Mucosa of stomach (tissue), 1 donor: Measurements from ENCODE around the gene SSNA1.

Experiments
- H3K27me3 ChIP-seq: one replicate; pipeline ENCODE4 v1.7.0; 2013; ENCODE audit warnings: mild to moderate bottlenecking, low read length; ENCODE audit not compliant: control insufficient read depth, insufficient read depth
- H3K36me3 ChIP-seq: one replicate; pipeline ENCODE4 v1.7.0; 2013; ENCODE audit warnings: low read length; ENCODE audit not compliant: control insufficient read depth, insufficient read depth
- H3K4me1 ChIP-seq: one replicate; pipeline ENCODE4 v1.7.0; 2013; ENCODE audit warnings: mild to moderate bottlenecking, low read length; ENCODE audit not compliant: control insufficient read depth, insufficient read depth
- H3K4me3 ChIP-seq: one replicate; pipeline ENCODE4 v1.7.0; 2013; ENCODE audit warnings: low read length
- H3K9ac ChIP-seq: one replicate; pipeline ENCODE4 v1.7.0; 2013; ENCODE audit warnings: mild to moderate bottlenecking, low read length, moderate library complexity
- H3K9me3 ChIP-seq: one replicate; pipeline ENCODE4 v1.7.0; 2013; ENCODE audit warnings: mild to moderate bottlenecking, low read length, moderate library complexity; ENCODE audit not compliant: control insufficient read depth
- donor health status: Pancreatic carcinoma.

SSNA1 gene

DNA sequence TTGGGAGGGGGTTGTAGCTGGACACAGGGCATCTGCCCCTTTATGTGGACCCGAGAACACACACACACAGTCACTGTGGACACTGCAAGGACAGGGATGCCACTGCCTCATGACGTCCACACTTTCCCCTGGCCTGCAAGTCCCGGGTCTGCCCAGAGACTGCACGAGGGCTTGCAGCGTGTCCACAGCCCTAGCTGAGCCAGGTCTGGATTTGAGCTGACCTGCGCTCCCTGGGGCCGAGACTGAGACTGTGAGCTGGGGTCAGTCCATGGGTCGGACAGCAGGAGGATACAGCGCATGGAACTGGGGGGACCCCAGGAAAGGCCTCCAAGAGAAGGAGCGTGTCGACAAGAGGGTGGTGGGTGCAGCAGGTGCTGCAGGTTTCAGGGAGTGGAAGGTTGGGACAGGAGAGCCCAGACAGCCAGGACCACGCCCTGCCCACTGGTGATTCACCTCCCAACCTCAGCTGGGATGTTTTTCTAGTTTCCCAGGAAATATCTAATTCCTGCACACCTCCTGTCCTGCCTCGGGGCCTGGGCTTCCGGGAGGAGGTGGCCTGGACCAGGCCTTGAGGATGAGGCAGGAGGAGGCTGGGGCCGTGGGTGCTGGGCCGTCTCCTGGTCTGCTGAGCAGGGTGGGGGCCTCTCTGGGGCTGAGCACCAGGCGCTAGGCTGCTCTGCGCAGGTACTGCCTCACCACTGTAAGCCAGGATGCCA, 38.0 kb downstream of the SSNA1 start:
- Histone ChIP-seq H3K4me3 (no peak overlapping the region), H3K9me3 (no peaks in the 10 kb centered on the region), H3K36me3 (no peaks in the 10 kb centered on the region), H3K9ac (peak overlapping the region; percentile 41), H3K27me3 (peaks cover 17% of the 10 kb centered on the region), H3K4me1 (peaks cover 55% of the 10 kb centered on the region)

GRCh38 chr9:137227054-137227852, 38.8 kb downstream of the SSNA1 start, which contains the start of gene RNF224:
Gene RNF224 (plus strand): TSS chr9:137227502. CDS start chr9:137228336, 834 bp downstream.
- Histone ChIP-seq H3K4me1 (peaks cover 57% of the 10 kb centered on the region), H3K4me3 (no peak within 1 kb of the TSS), H3K36me3 (no peaks in the 10 kb centered on the region), H3K9me3 (no peaks in the 10 kb centered on the region), H3K9ac (peak within 1 kb of the TSS; percentile 41), H3K27me3 (peaks cover 24% of the 10 kb centered on the region)

DNA sequence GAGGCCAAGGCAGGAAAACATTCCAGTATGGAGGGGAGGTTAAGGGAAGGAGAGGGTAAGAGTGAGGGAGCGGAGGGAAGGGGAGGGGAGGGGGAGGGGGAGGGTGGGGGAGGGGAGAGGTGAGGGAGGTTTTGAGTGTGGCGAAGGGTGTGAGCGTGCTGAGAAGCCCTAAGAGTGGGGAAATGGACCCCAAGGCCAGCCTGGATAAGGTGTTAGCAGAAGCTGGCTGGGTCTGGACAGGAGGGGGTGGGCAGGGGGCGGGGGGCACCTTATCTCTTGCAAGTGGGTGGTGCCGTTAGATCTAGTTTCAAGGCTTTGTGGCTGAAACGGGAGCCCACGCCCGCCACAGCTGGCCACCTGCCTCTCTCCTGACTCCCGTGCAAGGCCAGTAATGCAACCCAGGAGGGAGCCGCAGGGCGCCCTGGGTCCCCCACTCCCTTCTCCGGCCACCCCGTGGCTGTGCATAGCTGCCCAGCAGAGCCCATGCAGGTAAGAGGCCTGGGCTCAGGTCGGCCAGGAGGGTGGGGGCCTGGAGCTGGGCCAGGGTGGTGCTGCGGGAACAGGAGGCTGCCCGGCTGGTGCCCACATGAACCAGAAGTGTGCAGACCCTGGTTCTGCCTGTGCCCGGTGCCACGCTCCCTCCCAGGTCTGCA, 39.5 kb downstream of the SSNA1 start:
- peaks cover 31% of the 10 kb centered on the region for H3K27me3 ChIP-seq
- no peaks in the 10 kb centered on the region for H3K9me3 ChIP-seq
- H3K4me1 ChIP-seq, result peaks cover 56% of the 10 kb centered on the region
- H3K9ac ChIP-seq, result no peak overlapping the region
- H3K4me3 ChIP-seq, result no peak overlapping the region
- H3K36me3 ChIP-seq, result no peaks in the 10 kb centered on the region

DNA sequence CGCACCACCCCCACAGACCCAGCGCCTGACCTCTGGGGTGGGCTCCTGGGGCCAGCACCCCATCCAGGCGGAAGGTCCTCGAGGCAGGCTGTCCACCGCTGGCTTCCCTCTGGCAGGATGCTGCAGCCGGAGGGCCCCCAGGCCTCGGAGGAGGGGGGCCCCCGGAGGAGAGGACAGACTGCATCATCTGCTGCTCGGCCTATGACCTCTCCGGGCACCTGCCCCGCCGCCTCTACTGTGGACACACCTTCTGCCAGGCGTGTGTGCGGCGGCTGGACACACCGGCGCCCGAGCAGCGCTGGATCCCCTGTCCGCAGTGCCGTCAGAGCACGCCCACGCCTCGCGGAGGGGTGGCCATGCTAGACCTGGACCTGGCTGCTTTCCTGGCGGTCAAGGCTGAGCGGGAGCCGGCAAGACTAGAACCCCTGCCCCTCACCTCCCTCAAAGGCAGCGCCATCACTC, 40.1 kb downstream of the SSNA1 start:
- Histone ChIP-seq H3K4me3 (no peak overlapping the region), H3K36me3 (no peaks in the 10 kb centered on the region), H3K9me3 (no peaks in the 10 kb centered on the region), H3K4me1 (peaks cover 54% of the 10 kb centered on the region), H3K27me3 (peaks cover 36% of the 10 kb centered on the region), H3K9ac (no peak overlapping the region)

- no peaks in the 10 kb centered on the region for H3K9me3 ChIP-seq
These were observed 40.8 kb downstream of the SSNA1 start for GRCh38 chr9:137228968-137229896.

GRCh38 chr9:137229903-137230704, 41.6 kb downstream of the SSNA1 start:
- peaks cover 47% of the 10 kb centered on the region for H3K27me3 ChIP-seq
- H3K36me3 ChIP-seq, result no peaks in the 10 kb centered on the region
- H3K9me3 ChIP-seq, result no peaks in the 10 kb centered on the region
- H3K9ac ChIP-seq, result no peak overlapping the region
- H3K4me1 ChIP-seq, result peaks cover 41% of the 10 kb centered on the region
- no peak overlapping the region for H3K4me3 ChIP-seq

More at GRCh38 chr9:137228968-137229896, 40.8 kb downstream of the SSNA1 start:
- peaks cover 49% of the 10 kb centered on the region for H3K4me1 ChIP-seq
- no peaks in the 10 kb centered on the region for H3K36me3 ChIP-seq
- peaks cover 39% of the 10 kb centered on the region for H3K27me3 ChIP-seq
- H3K9ac ChIP-seq, result no peak overlapping the region
- no peak overlapping the region for H3K4me3 ChIP-seq

DNA sequence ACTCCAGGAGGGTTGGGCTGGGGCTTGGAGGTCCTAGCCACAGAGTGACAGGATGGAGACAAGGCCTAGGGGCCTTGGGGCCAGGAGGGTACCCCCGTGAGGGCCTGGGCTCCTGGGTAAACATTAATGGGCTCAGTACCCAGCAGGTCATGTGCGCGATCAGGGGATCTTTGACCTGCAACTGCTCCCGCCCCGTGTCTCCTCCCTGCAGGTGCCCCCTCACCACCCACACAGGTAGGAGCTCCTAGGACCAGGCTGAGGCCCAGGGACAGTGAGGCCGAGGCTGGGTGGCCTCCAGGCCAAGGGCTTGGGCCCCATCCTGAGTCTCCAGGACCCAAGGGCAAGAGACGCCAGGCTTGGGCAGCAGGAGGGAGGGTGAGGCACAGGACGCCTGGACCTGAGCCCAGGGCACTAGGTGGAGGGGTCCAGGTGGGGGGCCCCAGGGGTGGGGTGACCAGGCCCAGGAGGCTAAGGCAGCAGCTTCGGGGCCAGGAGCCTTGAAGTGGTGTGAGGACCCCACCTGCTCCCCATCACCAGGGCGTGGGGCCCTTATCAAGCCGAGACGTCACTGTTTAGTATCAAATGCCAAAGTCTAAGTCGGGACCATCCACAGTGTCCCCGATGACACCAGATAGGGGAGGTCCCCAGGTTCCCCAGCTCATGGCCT, 42.4 kb downstream of the SSNA1 start, which contains the start of gene SLC34A3:
Gene SLC34A3, plus strand, starts transcription at position 197 of the 667 bp plus-strand sequence. CDS start 802 bp downstream, outside the sequence.
- H3K9ac ChIP-seq, result no peak within 1 kb of the TSS

GRCh38 chr9:137231372-137232039, 43.0 kb downstream of the SSNA1 start:
- H3K4me3 ChIP-seq, result no peak overlapping the region
- H3K36me3 ChIP-seq, result no peaks in the 10 kb centered on the region
- peaks cover 59% of the 10 kb centered on the region for H3K27me3 ChIP-seq
- no peaks in the 10 kb centered on the region for H3K9me3 ChIP-seq
- peaks cover 34% of the 10 kb centered on the region for H3K4me1 ChIP-seq
- H3K9ac ChIP-seq, result no peak overlapping the region

More for the DNA sequence above, 42.4 kb downstream of the SSNA1 start, which contains the start of gene SLC34A3:
- Histone ChIP-seq H3K9me3 (no peaks in the 10 kb centered on the region), H3K36me3 (no peaks in the 10 kb centered on the region), H3K4me3 (no peak within 1 kb of the TSS), H3K4me1 (peaks cover 35% of the 10 kb centered on the region), H3K27me3 (peaks cover 55% of the 10 kb centered on the region)

GRCh38 chr9:137232101-137232500, 43.6 kb downstream of the SSNA1 start:
- peaks cover 34% of the 10 kb centered on the region for H3K4me1 ChIP-seq
- no peaks in the 10 kb centered on the region for H3K36me3 ChIP-seq
- no peak overlapping the region for H3K4me3 ChIP-seq
- H3K9ac ChIP-seq, result no peak overlapping the region
- H3K27me3 ChIP-seq, result peaks cover 59% of the 10 kb centered on the region
- no peaks in the 10 kb centered on the region for H3K9me3 ChIP-seq

GRCh38 chr9:137232510-137232909, 44.0 kb downstream of the SSNA1 start:
- peaks cover 34% of the 10 kb centered on the region for H3K4me1 ChIP-seq
- H3K27me3 ChIP-seq, result peaks cover 59% of the 10 kb centered on the region
- no peaks in the 10 kb centered on the region for H3K9me3 ChIP-seq
- no peaks in the 10 kb centered on the region for H3K36me3 ChIP-seq
- H3K9ac ChIP-seq, result no peak overlapping the region
- H3K4me3 ChIP-seq, result no peak overlapping the region
